Transverse colon (tissue), 4 donors: ENCODE data around the gene RGS21. TPM values are rescaled to one million over a fixed set of nuclear protein-coding genes. Genes with fewer than 3 reads are reported as not detected.

ENCODE experiments used
- DNase-seq: peaks from one replicate; pipeline ENCODE4 v3.0.0-alpha.2; 2019
- H3K27ac ChIP-seq, 4 donors: fragments of 200-600 bp; sonication (generic); 2 replicates each; pipeline ENCODE4 v1.5.1; 2016 to 2018; ENCODE audit warnings: inconsistent platforms in 4 of 4
- H3K27me3 ChIP-seq: fragments of 200-600 bp; sonication (generic); 2 replicates; pipeline ENCODE4 v1.5.1; 2017; ENCODE audit warnings: inconsistent platforms
- H3K36me3 ChIP-seq, 4 donors: fragments of 200-600 bp; sonication (generic); 2 replicates each; pipeline ENCODE4 v1.5.1; 2017 to 2019; ENCODE audit warnings: inconsistent platforms in 4 of 4
- H3K4me1 ChIP-seq, 4 donors: fragments of 200-600 bp; sonication (generic); 2 replicates each; pipeline ENCODE4 v1.5.1; 2017 to 2020; ENCODE audit warnings: inconsistent platforms in 4 of 4
- H3K4me3 ChIP-seq, 4 donors: fragments of 200-600 bp; sonication (generic); 1 replicate in 1 of 4; 2 replicates in 3 of 4; pipeline versions ENCODE4 v1.5.1 to v1.6.1; 2017 to 2019; ENCODE audit warnings: inconsistent platforms in 4 of 4
- H3K9me3 ChIP-seq, 2 donors: fragments of 200-600 bp; sonication (generic); 2 replicates each; pipeline ENCODE4 v1.5.1; 2017 to 2019; ENCODE audit warnings: inconsistent platforms in 2 of 2
- EP300 ChIP-seq: sonication (generic); formaldehyde crosslinking; IDR thresholded peaks from one replicate; pipeline ENCODE4 v1.6.1; 2017; ENCODE audit warnings: antibody characterized with exemption, low read depth
- POLR2A ChIP-seq: fragments of 450-650 bp; IDR thresholded peaks from one replicate; pipeline ENCODE4 v1.6.1; 2016; ENCODE audit warnings: antibody characterized with exemption, mild to moderate bottlenecking, moderate library complexity
- POLR2AphosphoS5 ChIP-seq, 3 donors: sonication (generic); formaldehyde crosslinking; IDR thresholded peaks; one replicate each; pipeline ENCODE4 v1.6.1; 2016; ENCODE audit warnings: antibody characterized with exemption in 3 of 3
- WGBS, 2 donors: methylation state at CpG; one replicate each; pipeline ENCODE4 v1.1.5; 2018; ENCODE audit warnings: low coverage in 1 of 2; 5-methylcytosine and 5-hydroxymethylcytosine counted together
- in situ Hi-C, 4 donors: fragments of 200-750 bp; cut with MboI; loops; one replicate each; pipeline versions ENCODE4 v1.15.0 to v1.15.1; 2017; ENCODE audit warnings: low sequenced_read_pairs in 3 of 4, low pct_ligation_motif_present in 1 of 4, low pct_unique_long_range_greater_than_20kb in 1 of 4
- intact Hi-C: fragments of 100-400 bp; cut with DNase I; formaldehyde crosslinking; loops from one replicate; pipeline ENCODE4 v1.15.1; 2023; ENCODE audit warnings: low total_unique reads
- total RNA-seq, 4 donors: library from RNA; depleted of rRNA; stranded (reverse); fragments of >200 nt; gene quantifications; one replicate each; pipeline ENCODE4 v1.1.0, GENCODE V29; 2016
- TF ChIP-seq, protein P1 (sequence below), 5 experiments: fragments of 200-600 bp in 3 of 5; fragments of 450-650 bp in 2 of 5; sonication (generic) in 3 of 5; IDR thresholded peaks; 1 replicate in 2 of 5; 2 replicates in 3 of 5; pipeline ENCODE4 v1.5.1; 2016 to 2017; ENCODE audit warnings: antibody characterized with exemption in 5 of 5, inconsistent platforms in 3 of 5, mild to moderate bottlenecking in 2 of 5, moderate library complexity in 1 of 5

RGS21 gene
- total RNA-seq, 4 donors from 2014 or later = not detected

GRCh38 chr1:192378276-192378675 is 61.5 kb downstream of the RGS21 start:
- DNase-seq = no peak
- in situ Hi-C loops = no loop called here
- TF ChIP-seq EP300 (no peak), POLR2A (no peak), POLR2AphosphoS5 (IDR thresholded peaks at IDR 0.05) (no peak)
- TF ChIP-seq, protein P1, sequence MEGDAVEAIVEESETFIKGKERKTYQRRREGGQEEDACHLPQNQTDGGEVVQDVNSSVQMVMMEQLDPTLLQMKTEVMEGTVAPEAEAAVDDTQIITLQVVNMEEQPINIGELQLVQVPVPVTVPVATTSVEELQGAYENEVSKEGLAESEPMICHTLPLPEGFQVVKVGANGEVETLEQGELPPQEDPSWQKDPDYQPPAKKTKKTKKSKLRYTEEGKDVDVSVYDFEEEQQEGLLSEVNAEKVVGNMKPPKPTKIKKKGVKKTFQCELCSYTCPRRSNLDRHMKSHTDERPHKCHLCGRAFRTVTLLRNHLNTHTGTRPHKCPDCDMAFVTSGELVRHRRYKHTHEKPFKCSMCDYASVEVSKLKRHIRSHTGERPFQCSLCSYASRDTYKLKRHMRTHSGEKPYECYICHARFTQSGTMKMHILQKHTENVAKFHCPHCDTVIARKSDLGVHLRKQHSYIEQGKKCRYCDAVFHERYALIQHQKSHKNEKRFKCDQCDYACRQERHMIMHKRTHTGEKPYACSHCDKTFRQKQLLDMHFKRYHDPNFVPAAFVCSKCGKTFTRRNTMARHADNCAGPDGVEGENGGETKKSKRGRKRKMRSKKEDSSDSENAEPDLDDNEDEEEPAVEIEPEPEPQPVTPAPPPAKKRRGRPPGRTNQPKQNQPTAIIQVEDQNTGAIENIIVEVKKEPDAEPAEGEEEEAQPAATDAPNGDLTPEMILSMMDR (IDR thresholded peaks at IDR 0.05) = no peak
- Histone ChIP-seq H3K27me3 (no peaks in the 10 kb centered on the region), H3K36me3 (no peaks in the 10 kb centered on the region), H3K4me3 (no peak overlapping the region), H3K4me1 (no peaks in the 10 kb centered on the region), H3K27ac (no peak overlapping the region), H3K9me3 (no peaks in the 10 kb centered on the region)
- intact Hi-C loops = no loop called here

GRCh38 chr1:192378878-192379277 is 62.1 kb downstream of the RGS21 start:
- intact Hi-C loops (no loop called here), in situ Hi-C loops (no loop called here)
- Histone ChIP-seq H3K27me3 (no peaks in the 10 kb centered on the region), H3K27ac (no peak overlapping the region), H3K36me3 (no peaks in the 10 kb centered on the region), H3K9me3 (no peaks in the 10 kb centered on the region), H3K4me1 (no peaks in the 10 kb centered on the region), H3K4me3 (no peak overlapping the region)
- TF ChIP-seq POLR2AphosphoS5 (IDR thresholded peaks at IDR 0.05) = no peak
- no peak for TF ChIP-seq EP300
- TF ChIP-seq POLR2A = no peak
- TF ChIP-seq, protein P1 (IDR thresholded peaks at IDR 0.05) = no peak
- no peak for DNase-seq

GRCh38 chr1:192379554-192379953 is 62.8 kb downstream of the RGS21 start:
- no peak for DNase-seq
- Histone ChIP-seq H3K36me3 (no peaks in the 10 kb centered on the region), H3K9me3 (peaks cover 0 to 4% of the 10 kb centered on the region in 2 donors), H3K27me3 (no peaks in the 10 kb centered on the region), H3K4me1 (no peaks in the 10 kb centered on the region), H3K4me3 (no peak overlapping the region), H3K27ac (no peak overlapping the region)
- intact Hi-C loops (no loop called here), in situ Hi-C loops (no loop called here)
- no peak for TF ChIP-seq EP300
- TF ChIP-seq POLR2A = no peak
- TF ChIP-seq POLR2AphosphoS5 (IDR thresholded peaks at IDR 0.05) = no peak
- TF ChIP-seq, protein P1 (IDR thresholded peaks at IDR 0.05) = no peak
- 71 to 85% methylated on average over 2 of the region's 2 CpGs for WGBS, 2 donors

GRCh38 chr1:192382758-192383157 is 66.0 kb downstream of the RGS21 start:
- no peaks in the 10 kb centered on the region for H3K4me1 ChIP-seq
- WGBS, 2 donors = 85 to 100% methylated on average over 1 to 2 of the region's 2 CpGs
- TF ChIP-seq EP300 = no peak
- TF ChIP-seq, protein P1 (IDR thresholded peaks at IDR 0.05) = no peak
- TF ChIP-seq POLR2AphosphoS5 (IDR thresholded peaks at IDR 0.05) = no peak
- TF ChIP-seq POLR2A = no peak

More at GRCh38 chr1:192382758-192383157, 66.0 kb downstream of the RGS21 start:
- in situ Hi-C loops (no loop called here), intact Hi-C loops (no loop called here)
- Histone ChIP-seq H3K36me3 (no peaks in the 10 kb centered on the region), H3K9me3 (peaks cover 0 to 8% of the 10 kb centered on the region in 2 donors), H3K27me3 (no peaks in the 10 kb centered on the region), H3K4me3 (no peak overlapping the region), H3K27ac (no peak overlapping the region)
- DNase-seq = no peak
